Mucosa of descending colon (tissue), 3 donors: ENCODE results near the gene CYP2B6. TPM values are rescaled to one million over a fixed set of nuclear protein-coding genes. Genes with fewer than 3 reads are reported as not detected.
A peak's percentile ranks its signal among the peaks of the same experiment; 100 is the strongest.

Source experiments
- ATAC-seq: fragments of 200-7000 bp; cut with Tn5 transposase; one replicate; pipeline ENCODE4 v1.9.1; 2020; ENCODE audit warnings: mild to moderate bottlenecking, moderate library complexity
- DNase-seq, 3 donors: peaks; one replicate each; pipeline ENCODE4 v3.0.0-alpha.2; 2020
- H3K36me3 ChIP-seq: fragments of 200-600 bp; one replicate; pipeline ENCODE4 v1.8.0; 2021; ENCODE audit warnings: low read depth, mild to moderate bottlenecking
- H3K4me1 ChIP-seq: fragments of 200-600 bp; one replicate; pipeline ENCODE4 v1.8.0; 2021; ENCODE audit warnings: low read depth, mild to moderate bottlenecking
- H3K4me3 ChIP-seq: fragments of 200-600 bp; one replicate; pipeline ENCODE4 v1.8.0; 2021; ENCODE audit warnings: mild to moderate bottlenecking
- H3K9me3 ChIP-seq: fragments of 200-600 bp; one replicate; pipeline ENCODE4 v1.8.0; 2021; ENCODE audit warnings: mild to moderate bottlenecking
- intact Hi-C, 2 donors: fragments of 100-400 bp; cut with DNase I in 1 of 2; cut with micrococcal nuclease in 1 of 2; formaldehyde crosslinking; loops; one replicate each; pipeline versions ENCODE4 v1.11.0 to v1.11.1; 2022; cut with DNase I, micrococcal nuclease
- total RNA-seq, 3 donors: library from RNA; stranded (reverse); fragmentation: NEBNext Ultra II Directional in 2 of 3; extraction: Animal tissue kit (Norgen Biotek cat#: 25700) in 2 of 3; gene quantifications; one replicate each; pipeline versions ENCODE4 v1.2.1 to v1.2.4, GENCODE V29; 2021 to 2023
- TF ChIP-seq, protein P1 (sequence below): fragments of 200-600 bp; IDR thresholded peaks from one replicate; pipeline ENCODE4 v1.8.0; 2022; ENCODE audit warnings: antibody characterized with exemption, mild to moderate bottlenecking
- donor health status: DM: no; HTN: no; CAD: no; lungs with moderate emphysema.
- donor health status: DM: no; HTN: no; CAD: no.
- donor health status: DM: no; HTN: yes; CAD: no.

CYP2B6 gene
- total RNA-seq, 3 donors from 2014 or later = 3.7 to 11.4 (median 6.0) TPM

DNA sequence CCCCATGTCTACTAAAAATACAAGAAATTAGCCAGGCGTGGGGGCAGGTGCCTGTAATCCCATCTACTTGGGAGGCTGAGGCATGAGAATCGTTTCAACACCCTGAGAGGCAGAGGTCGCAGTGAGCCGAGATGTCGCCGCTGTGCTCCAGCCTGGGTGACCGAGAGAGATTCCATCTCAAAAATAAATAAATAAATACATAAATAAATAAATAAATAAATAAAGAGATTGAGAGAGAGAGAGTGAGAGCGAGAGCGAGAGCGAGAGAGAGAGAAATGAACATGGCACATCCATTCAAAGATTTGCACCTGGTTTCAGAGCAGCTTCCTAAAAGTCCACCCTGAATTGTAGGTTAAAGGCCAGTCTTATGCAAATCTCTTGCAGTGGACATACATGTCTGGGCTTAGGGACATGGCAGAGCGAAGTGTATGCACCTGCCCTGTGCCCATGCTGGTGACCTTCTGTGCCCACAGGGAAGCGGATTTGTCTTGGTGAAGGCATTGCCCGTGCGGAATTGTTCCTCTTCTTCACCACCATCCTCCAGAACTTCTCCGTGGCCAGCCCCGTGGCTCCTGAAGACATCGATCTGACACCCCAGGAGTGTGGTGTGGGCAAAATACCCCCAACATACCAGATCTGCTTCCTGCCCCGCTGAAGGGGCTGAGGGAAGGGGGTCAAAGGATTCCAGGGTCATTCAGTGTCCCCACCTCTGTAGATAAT, 42.3 kb upstream of the CYP2B6 start:
- no peak for DNase-seq
- intact Hi-C loops = no loop called here
- Histone ChIP-seq H3K36me3 (no peaks in the 10 kb centered on the region), H3K4me1 (no peaks in the 10 kb centered on the region), H3K9me3 (peaks cover 15% of the 10 kb centered on the region), H3K4me3 (no peak overlapping the region)
- TF ChIP-seq, protein P1, sequence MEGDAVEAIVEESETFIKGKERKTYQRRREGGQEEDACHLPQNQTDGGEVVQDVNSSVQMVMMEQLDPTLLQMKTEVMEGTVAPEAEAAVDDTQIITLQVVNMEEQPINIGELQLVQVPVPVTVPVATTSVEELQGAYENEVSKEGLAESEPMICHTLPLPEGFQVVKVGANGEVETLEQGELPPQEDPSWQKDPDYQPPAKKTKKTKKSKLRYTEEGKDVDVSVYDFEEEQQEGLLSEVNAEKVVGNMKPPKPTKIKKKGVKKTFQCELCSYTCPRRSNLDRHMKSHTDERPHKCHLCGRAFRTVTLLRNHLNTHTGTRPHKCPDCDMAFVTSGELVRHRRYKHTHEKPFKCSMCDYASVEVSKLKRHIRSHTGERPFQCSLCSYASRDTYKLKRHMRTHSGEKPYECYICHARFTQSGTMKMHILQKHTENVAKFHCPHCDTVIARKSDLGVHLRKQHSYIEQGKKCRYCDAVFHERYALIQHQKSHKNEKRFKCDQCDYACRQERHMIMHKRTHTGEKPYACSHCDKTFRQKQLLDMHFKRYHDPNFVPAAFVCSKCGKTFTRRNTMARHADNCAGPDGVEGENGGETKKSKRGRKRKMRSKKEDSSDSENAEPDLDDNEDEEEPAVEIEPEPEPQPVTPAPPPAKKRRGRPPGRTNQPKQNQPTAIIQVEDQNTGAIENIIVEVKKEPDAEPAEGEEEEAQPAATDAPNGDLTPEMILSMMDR = no peak
- ATAC-seq = no peak

DNA sequence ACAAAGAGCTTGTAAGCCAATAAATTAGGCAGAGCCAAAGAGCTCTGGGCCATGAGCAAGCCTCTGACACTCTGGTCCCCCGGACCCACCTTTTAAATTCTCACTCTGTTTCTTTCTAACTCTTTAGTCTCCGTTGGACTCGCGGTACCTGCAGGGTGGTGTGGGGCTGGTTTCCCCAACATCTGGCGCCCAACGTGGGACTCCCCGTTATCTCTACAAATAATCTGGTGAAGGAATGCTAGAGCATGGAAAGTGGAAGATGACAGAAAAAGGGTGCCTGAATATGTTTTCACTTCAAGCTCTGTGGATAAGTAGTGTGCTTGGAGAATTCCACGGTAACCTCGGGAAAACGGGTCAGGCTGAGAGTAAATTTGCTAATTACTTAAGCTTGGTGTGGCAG, 36.5 kb upstream of the CYP2B6 start:
- TF ChIP-seq, protein P1 = no peak
- no peak for ATAC-seq
- intact Hi-C loops = no loop called here
- DNase-seq = no peak
- Histone ChIP-seq H3K36me3 (no peaks in the 10 kb centered on the region), H3K4me3 (no peak overlapping the region), H3K4me1 (no peaks in the 10 kb centered on the region), H3K9me3 (peaks cover 51% of the 10 kb centered on the region)

DNA sequence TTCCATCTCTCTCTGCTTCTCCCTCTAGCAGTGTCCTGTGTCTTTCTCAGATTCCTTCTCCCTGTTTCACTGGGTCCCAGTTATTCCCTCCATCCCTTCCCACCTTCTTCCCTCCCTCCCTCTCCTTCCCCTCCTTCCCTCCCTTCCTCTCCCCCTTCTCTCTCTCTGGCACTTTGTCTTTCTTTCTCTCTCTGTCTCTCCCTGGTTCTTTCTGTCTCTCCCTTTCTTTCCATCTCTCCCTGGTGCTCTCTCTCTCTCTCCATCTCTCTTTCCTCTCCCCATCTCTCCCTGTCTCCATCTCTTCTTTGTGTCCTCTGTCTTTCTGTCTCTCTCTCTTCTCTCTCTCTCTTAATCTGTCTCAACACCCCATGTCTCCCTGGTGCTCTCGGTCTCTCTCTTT, 31.7 kb upstream of the CYP2B6 start:
- Histone ChIP-seq H3K36me3 (no peaks in the 10 kb centered on the region), H3K9me3 (peaks cover 31% of the 10 kb centered on the region), H3K4me1 (no peaks in the 10 kb centered on the region), H3K4me3 (no peak overlapping the region)
- intact Hi-C loops = no loop called here
- DNase-seq (no peak), ATAC-seq (no peak)
- TF ChIP-seq, protein P1 = no peak

DNA sequence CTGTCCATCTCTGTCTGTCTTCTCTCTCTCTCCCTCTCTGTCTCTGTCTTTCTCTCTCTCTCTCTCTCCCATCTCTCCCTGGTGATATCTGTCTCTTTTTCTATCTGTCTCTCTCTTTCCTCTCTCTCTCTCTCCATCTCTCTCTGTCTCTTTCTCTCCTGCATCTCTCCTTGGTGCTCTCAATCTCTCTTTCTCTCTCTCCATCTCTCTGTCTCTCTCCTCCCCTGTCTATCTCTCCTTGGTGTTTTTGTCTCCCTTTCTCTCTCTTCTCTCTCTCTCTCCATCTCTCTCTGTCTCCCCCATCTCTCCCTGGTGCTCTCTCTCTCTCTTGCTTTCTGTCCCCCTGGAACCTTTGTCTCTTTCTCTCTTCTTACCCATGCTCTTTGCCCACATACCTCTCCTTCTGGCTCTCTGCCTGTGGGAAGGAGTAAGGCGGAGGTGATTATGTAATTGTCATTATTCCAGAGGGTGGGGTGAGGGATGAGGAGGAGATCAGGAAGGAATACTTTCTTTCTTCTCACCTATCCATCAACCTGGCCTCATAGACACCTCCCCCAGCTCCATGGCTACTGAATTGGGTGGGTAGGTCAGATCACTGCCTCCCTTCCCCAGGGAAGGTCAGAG, 30.9 kb upstream of the CYP2B6 start:
- peak in 1 of 3 donors; percentile 23 for DNase-seq
- Histone ChIP-seq H3K4me3 (no peak overlapping the region), H3K9me3 (peaks cover 22% of the 10 kb centered on the region), H3K4me1 (no peaks in the 10 kb centered on the region), H3K36me3 (no peaks in the 10 kb centered on the region)
- intact Hi-C loops = no loop called here
- TF ChIP-seq, protein P1 = no peak
- ATAC-seq = peak; percentile 51

DNA sequence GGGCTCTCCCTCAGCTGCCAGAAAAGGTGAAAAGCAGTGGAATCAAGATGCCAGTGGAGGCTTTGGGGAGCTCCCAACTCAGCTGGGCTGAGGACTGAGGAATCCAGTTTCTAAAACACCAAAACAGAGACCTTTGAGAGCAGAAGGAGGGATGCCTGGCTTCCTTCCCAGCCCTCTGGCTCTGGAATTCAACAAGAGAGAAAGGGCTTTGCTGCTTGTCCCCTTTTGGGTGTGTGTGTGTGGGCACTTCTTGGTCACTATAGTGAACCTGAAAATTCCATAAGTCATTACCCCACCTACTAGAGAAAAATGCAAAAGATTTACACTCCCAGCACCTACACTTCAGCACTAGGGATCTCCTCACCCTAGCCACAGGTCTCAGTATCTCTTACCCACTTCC, 30.3 kb upstream of the CYP2B6 start:
- H3K4me3 ChIP-seq = no peak overlapping the region
- no peaks in the 10 kb centered on the region for H3K36me3 ChIP-seq
- intact Hi-C loops = no loop called here
- no peaks in the 10 kb centered on the region for H3K4me1 ChIP-seq
- H3K9me3 ChIP-seq = peaks cover 16% of the 10 kb centered on the region
- no peak for ATAC-seq
- no peak for DNase-seq
- TF ChIP-seq, protein P1 = no peak
